HuH-7 (cell line): ENCODE results near the gene TPCN2.

Experiments
- DNase-seq: peaks from one replicate; pipeline ENCODE4 v3.0.0; 2011; ENCODE audit warnings: low spot score

Gene TPCN2

DNA sequence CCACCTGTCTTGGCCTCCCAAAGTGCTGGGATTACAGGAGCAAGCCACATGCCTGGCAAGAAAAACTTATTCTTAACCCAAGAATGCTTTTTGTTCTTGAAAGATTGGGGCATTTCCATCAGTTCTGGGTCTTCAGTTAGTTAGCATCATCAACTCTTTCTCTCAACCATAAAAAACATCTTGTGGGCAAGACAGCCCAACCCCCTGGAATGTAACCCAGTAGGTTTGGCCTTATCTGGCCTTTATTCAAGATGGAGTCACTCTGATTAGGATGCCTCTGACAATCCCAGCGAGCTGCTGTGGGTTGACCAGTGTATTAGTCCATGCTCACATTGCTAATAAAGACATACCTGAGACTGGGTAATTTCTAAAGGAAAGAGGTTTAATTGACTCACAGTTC is 9.2 kb upstream of the TPCN2 start:
- no peak for DNase-seq

GRCh38 chr11:69040051-69040450 is 8.7 kb upstream of the TPCN2 start:
- no peak for DNase-seq

- no peak for DNase-seq
Measured at GRCh38 chr11:69040581-69041260, 8.0 kb upstream of the TPCN2 start.

DNA sequence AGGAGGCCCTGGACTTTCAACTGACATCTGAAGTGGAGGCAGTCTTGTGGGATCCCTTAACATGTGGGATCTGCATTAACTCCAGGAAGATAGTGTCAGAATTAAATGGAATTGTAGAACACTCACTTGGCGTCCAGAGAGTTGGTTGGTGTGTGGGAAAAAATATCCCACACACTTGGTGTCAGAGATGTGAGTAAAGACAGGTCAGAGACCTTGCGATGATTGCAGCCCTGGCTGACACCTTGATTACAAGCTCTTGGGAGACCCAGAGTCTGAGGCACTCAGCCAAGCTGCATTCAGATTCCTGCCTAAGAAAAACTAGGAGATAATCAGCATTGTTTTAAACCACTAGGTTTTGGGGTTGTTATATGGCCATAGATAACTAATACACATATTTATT is 7.2 kb upstream of the TPCN2 start:
- DNase-seq = no peak

DNA sequence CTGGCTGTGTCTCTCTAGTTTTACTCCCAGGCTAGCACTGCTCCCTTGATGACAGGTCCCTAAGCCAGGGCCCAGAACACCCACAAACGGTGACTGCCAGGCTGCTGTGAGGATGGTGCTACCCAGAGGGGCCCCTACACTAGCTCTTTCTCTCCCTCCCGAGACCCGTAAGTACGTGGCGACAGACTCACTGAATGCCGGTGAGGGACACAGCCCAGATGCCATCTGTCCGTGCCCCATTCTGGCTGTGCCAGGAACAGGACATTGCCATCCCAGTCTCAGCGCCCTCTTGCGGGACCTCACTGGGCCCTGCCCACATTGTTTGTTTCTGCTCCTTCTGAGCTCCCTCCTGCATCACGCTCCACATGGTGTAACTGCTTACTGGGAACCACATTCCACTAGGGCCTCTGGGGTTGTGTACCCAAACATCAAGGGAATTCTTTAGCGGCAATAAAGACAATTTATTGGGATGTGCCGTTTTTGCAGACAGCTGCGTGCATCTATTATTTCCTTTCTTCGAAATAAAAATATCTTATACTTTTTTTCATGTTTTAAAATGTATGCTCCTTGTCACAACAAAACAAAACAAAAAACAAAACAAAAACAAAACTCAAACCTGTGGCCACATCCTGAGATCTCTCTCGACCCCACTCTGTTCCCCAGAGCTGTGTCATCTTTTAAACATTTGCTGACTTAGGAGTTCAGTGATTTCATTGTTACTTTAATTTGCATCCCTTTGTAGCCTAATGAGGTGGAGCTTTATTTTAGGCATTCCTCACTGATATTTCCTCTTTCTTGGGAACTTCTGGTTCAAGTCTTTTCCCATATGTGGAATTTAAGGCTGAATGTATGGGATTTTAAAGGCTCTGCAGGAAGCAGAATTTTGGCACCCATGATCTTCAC is 4.4 kb upstream of the TPCN2 start:
- DNase-seq = peak; percentile 96

- no peak for DNase-seq
Measured at GRCh38 chr11:69048031-69048693, 570 bp upstream of the TPCN2 start.

DNA sequence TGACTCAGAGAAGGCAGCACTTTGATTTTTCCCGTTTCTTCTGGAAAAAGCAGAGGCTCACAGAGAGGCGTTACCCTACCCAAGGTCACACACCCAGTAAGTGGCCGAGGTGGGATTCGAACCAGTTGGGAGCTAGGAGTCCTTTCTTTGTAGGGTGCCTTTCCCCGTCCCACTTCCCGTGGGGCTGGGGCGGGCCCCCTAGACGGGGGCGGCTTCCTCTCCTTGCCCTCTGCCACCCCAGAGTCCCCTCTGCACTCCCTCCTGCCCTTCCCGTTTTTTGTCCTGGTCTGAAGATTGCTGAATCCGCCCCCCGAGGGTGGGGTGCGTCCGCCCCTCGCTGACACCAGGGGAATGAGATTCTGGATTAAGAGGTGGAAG is 747 bp downstream of the TPCN2 start:
- DNase-seq = peak; percentile 74

- no peak for DNase-seq
Measured at GRCh38 chr11:69050592-69051380, 2.1 kb downstream of the TPCN2 start.

DNA sequence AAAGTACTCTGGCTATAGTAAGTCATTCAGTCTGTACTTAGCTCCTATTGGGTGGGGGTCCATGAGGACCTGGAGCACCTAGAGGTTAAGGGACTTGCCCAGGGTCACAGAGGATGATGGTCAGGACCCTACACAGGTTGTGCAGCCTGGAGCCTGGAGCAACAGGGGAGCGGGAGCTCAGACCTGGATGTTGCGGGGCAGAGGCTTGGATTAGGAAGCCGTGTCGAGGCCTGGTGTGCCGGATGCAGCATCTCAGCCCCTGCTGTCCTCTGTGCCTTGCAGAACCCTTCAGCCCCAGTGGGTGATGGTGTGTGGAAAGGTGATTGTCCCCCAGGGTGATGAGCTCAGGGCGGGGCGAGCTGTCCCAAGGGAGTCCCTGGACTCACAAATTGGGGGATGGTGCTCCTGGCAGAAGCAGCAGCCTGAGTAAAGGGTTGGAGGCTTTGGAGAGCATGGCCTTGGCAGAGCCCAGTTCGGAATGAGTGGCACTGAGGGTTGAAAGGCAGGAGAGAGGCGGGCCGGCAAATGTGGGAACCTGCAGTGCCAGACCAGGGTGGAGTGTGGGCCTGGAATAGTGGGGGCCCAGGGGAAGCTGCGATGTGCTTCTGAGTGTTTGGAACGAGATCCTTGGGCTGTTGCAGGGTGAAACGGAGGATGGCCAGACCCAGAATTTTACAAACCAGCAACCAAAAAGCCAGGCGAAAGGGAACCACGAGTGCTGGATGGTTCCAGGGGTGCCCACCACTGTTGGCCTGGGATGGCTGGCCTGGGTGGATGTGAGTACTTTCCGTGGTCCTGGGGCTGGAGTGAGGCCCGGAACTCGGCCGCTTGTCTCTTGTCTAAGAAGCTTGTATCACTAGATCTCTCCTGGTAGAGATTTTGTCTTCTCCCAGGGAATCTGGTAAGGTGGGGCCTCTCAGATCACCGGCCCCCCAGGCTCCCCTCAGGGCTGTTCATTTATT is 2.9 kb downstream of the TPCN2 start:
- no peak for DNase-seq

DNA sequence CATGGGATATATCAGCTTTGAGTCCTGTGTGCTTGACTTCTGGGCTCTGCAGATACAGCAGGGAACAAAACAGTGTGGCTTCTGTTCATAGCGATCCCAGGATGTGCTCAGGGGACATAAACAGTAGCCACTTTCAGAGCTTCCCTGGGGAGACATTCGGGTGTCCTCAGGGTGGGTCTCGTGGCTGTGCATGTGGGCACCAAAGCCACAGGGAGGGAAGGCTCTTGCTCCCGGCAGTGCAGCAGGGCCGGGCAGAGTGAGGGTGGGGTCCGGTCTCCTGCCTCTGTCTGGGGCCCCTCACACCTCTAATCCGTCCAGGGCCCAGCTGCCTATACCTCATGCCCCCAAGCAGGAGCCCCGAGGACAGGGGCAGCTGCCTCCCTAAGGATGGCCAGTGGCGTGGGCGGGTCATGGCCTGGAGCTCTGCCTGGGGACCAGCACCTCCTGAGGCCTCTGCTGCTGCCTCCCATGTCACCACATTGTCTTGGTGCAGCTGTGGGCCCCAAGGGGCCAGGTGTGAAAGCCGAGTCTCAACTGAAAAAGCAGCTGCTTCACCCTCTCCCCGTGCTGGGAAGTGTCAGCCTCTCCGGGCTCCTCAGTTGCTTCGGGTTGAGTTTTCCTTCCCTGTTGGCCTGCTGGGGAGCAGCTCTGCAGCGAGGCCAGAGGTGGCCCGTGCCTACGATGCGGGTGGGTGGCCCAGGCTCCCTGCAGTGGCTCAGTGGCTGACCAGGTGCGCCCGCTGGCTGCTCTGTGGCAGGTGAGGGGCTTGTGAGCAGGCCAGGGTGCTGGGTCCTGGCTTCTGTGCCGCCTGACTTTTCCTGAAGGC is 3.8 kb downstream of the TPCN2 start:
- DNase-seq = no peak

DNA sequence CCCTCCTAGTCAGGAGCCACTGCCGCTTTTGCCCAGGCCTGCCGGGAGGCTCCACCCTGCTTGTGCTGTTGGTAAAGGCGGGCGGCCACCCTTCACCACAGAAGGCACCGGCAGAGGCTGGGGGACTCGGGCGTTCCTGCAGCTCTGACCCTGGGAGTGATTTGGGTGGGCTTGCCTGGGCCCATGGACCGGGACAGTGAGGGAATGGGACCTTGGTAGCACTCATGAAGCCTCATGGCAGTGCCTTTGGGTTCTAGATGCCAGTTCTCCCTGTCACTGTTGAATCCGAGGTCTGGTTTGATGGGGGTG is 4.4 kb downstream of the TPCN2 start:
- no peak for DNase-seq

DNA sequence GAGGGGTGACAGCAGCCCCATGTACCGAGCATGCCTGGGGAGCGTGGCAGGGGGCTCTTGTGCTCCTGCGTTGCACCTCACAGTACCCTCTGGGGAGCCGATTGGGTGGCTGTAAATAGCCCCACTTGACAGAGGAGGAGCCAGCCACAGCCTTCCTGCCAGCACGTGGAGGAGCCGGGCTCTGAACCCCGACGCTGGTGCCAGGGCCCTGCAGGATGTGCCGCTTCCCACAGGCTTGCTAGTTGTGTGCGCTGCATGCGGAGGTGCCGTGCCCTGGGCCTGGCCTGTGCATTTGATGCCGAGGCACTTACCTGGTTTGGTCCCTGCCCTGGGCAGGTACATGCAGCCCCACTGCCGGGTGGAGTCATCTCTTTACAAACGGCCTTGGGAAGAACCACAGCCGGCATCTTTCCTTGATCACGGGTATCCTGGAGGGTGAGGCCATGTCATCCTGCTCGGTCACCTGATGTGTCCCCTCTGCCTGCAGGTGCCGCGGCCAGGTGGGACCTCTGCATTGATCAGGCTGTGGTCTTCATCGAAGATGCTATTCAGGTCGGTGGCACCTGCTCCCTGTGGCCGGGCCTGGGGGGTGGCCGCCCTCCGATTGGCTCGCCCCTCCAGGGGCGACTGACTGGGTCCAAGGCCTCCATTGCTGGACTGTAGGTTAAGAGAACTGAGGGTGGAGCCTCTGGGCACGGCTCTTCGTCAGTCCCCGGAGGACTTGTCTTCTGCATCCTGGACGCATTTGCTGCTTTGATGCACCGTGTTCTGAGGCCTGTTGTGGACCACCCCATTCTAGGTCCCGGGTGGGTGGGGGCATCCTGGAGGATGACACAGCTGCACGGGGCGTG is 5.0 kb downstream of the TPCN2 start:
- no peak for DNase-seq

- DNase-seq = no peak
Measured at GRCh38 chr11:69054397-69055211, 5.9 kb downstream of the TPCN2 start.

- DNase-seq = peak; percentile 94
Measured at GRCh38 chr11:69055212-69055586, 6.5 kb downstream of the TPCN2 start.

GRCh38 chr11:69055598-69056516 is 7.1 kb downstream of the TPCN2 start:
- DNase-seq = no peak

GRCh38 chr11:69057236-69057635 is 8.5 kb downstream of the TPCN2 start:
- DNase-seq = no peak

DNA sequence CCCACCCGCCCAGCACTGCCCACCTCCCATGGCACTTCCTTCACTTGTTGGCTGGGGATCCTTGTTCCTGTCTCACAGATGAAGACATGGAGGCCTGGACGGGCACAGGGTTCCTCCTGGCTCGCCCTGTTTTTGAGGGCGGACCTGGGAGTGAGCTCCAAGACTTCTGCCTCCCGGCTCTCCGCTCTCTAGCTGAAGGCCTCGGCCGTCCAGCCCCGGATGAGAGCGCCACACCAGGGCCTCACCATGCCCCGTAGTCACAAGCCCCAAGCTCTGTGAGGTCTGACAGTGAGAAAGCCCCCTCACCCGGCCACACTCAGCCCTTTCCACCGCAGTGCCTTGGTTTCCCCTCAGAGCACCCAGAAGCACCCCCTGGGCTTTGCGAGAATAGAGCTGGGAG is 9.1 kb downstream of the TPCN2 start:
- no peak for DNase-seq
